Activated CD8-positive, alpha-beta memory T cell treated with anti-CD3 and anti-CD28 coated beads for 24 hours (primary cell): ENCODE data around the gene SYNJ1.
"Not testable (repeated sequence)": the region's sequence is repeated elsewhere in the genome, so short reads cannot be mapped to it uniquely, and the experiment has no call there.

ENCODE experiments used
- DNase-seq: peaks from one replicate; pipeline ENCODE4 v3.0.0-alpha.2; 2020

Gene SYNJ1

DNA sequence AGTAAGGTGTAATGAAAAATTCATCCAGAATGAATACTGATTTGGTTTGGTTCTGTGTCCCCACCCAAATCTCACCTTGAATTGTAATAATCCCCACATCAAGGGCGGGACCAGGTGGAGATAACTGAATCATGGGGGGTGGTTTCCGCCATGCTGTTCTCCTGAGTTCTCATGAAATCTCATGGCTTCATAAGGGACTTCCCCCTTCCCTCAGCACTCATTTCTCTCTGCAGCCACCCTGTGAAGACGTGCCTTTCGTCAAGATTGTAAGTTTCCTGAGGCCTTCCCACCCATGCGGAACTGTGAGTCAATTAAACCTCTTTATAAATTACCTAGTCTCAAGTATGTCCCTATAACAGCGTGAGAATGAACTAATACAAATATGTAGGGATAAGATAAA lies 5.5 kb upstream of the SYNJ1 start:
- DNase-seq, result no peak

DNA sequence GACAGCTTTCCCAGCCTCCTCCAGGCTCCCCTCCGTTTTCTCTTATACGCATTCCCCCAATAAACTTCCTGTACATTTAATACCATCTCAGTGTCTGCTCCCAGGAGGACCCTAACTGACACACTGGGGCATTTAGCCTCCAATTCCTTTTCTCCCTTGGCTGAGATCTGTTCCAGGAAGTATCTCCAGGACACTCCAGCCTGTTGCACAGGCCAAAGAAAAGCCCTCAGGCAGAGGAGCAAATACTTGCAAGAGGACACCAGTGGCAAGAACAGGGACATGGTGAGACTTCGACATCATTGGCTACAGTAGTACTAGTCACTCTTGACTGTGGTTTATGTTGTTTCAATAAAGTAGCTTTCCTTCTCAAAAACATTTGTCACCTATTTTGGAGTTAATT lies 4.7 kb upstream of the SYNJ1 start:
- DNase-seq, result no peak

DNA sequence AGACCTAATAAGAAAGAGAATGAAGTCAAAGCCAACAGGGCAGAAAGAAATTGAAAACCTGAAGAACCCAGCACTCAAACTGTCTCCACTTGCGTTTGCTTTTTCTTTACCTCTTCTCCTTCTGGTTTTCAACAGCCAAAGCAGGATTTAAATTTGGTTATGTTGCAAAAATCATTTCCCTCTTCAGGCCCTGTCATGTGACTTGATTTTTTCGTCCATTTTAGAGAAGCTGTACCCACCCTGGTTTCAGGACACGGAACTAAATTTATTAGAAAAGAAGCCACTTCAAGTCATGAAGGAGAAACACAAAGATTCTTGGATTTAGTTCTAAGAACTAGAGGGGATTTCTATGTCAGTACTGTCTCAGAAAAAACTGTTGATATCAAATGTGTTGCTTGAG lies 1.0 kb upstream of the SYNJ1 start:
- no peak for DNase-seq

- DNase-seq, result no peak
Observed at GRCh38 chr21:32728456-32728839, 635 bp upstream of the SYNJ1 start.

DNA sequence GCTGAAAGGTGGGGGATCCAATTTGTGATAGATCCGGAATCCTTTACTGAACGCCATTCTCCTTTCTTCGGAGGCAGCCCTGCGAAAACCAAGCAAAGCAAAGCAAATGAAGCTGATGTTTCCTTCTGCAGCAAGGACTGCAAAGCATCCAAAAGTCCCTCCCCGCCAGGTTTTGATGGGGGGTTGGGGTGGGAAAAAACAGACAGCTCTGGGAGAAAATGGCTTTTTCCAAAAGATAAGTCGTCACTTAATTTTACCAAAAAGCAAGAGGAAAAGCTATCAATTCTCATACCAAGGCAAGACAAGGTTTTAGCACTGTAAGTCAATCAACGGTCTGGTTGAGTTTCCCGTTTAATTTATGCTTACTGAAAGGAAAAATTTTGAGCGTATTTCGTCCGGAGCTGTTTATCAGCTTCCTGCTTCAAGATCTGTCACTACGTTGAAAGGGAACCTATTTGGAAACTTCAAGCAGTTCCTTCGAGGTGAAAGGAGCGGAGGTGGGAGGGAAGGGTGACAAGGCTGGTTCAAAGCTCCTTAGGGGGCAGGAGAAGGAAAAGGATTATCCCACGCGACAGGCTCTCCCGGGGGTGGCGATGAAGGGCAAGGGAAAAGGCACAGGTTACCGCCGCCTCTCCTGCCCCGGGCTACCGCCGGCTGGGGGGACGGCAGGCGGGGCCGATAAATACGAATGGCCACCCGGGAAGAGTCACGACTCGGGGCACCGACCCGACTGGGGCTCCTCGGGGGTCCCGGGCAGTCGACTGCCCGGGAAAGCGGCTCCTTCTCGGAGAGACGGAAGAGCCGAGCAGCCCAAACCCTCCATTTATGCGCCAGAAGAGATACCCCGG lies 750 bp downstream of the SYNJ1 start:
- DNase-seq, result no peak

DNA sequence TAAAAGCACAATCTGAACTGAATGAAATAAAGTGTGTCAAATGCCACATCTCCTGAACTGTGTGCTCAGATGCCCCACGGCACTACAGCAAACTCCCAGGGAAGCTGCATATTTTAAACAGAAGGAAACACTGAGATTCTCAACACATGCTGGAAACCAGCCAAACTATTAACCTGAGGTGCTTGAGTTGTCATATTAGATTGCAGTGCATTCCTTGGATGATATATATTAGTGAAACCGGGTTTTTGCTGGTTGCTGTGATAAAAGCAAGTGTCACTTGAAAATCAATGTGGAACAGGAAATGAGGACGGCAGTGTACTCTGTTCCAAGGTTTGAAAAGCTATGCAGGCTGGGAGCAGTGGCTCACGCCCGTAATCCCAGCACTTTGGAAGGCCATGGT lies 8.7 kb downstream of the SYNJ1 start:
- no peak for DNase-seq

- DNase-seq, result no peak
Observed at GRCh38 chr21:32717851-32718316, 9.9 kb downstream of the SYNJ1 start.

DNA sequence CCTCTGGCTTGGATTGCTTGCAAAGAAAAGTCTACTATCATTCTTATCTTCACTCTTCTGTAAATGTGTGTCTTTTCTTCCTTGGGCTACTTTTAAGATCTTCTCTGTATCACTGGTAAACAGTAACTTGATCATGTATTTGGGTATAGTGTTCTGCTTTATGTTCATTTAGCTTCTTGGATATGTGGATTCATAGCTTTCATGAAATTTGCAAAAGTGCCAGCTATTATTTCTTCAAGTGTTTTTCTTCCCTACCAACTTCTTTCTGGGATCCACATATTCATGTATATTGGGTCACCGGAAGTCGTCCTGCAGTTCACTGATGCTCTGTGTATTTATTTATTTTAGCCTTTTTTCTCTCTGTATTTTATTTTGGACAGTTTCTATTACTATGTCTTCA lies 11.3 kb downstream of the SYNJ1 start:
- no peak for DNase-seq

DNA sequence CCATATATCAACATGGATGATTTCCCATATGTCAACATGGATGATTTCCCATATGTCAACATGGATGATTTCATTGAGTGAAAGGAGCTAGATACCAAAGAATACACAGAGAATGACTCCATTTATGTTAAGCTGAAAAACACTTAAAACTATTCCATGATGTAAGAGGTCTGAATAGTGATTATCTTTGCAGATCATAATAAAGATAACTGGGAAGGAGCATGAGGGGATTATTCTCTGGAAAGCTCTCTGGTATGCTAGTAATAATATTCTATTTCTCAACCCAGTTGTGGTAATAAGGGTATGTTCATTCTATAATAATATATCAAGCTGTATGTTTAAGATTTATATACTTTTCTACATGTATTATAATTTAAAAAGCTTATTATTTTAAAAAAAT lies 14.1 kb downstream of the SYNJ1 start:
- DNase-seq, result no peak

- DNase-seq, result no peak
Observed at GRCh38 chr21:32712641-32713040, 15.2 kb downstream of the SYNJ1 start.

DNA sequence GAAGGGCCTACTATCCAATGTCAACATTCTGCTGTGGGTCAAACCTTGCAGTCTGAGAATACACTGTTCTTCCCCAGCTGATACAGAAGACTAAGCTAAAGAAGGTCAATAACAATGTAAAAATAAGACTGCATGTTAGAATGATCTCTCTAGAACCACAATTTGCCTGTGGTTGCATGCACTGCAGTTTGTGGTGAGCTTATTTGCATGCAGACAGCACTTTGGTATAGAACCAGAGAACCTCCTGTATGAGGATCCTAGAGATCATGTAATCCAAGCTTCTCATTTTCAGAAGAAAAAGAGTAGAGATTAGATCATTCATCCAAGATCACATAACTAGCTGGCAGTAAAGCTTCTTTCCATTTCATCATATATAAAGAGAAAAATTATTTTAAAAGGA lies 15.8 kb downstream of the SYNJ1 start:
- no peak for DNase-seq

GRCh38 chr21:32710987-32711386 lies 16.8 kb downstream of the SYNJ1 start:
- no peak for DNase-seq

GRCh38 chr21:32710069-32710784 lies 17.6 kb downstream of the SYNJ1 start:
- no peak for DNase-seq

DNA sequence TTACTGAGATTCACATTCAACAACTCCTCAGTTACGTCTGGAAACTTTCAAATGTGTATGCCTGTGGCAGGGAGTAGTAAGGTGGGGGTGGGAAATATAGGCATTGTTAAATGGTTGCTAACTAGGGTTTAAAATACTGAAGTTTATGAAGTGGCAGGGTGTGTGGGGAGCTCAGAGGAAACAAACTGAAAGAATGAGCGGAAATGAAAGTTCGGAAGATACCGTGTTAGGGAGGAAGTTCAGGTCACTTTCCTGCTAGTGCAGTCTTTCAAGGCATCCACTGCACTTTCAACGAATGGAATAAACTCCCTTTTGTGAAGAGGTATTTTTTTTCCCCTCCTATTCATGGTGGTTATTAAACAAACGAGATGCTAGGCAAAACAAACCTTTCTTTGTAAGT lies 19.7 kb downstream of the SYNJ1 start:
- DNase-seq, result no peak

GRCh38 chr21:32705901-32706300 lies 21.9 kb downstream of the SYNJ1 start:
- no peak for DNase-seq

DNA sequence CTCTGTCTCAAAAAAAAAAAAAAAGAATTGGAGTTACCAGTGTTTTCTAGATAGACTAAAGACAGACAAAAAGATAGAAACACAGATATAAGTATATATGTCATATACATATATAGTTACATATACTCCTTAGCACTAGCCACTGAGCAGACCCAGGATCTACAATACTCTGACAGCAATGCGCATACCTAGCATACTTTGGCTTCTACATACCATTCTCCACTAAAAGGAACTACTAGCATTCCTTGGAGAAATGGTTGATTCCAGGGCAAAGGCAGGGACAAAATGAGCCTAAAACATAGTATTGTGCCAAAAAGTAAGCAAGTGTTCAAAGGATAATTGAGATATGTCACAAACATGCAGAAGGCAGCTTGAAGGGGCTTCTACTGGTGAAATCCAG lies 22.7 kb downstream of the SYNJ1 start:
- no peak for DNase-seq

GRCh38 chr21:32702702-32703101 lies 25.1 kb downstream of the SYNJ1 start:
- DNase-seq, result no peak

GRCh38 chr21:32698971-32699693 lies 28.7 kb downstream of the SYNJ1 start:
- DNase-seq, result no peak

DNA sequence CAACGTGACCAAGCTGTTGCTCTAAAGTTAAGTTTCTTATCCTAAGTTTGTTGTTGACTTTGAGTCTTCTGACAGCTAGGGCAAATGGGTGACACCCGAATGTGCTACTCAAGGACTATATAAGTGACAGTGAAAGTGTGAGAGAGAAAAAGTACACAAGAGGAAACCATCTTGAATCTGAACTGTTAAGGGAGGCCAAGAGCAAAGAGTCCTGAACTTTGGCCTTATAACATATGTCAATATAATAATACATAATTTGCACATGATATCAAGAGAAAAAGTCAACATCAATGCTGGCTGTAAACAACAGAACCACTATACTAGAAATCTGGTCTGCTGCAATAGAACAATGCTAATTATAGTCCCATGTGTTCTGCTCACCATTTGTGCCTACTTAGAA lies 29.5 kb downstream of the SYNJ1 start:
- DNase-seq, result no peak

- not testable (repeated sequence) for DNase-seq
Observed at GRCh38 chr21:32695482-32695881, 32.3 kb downstream of the SYNJ1 start.

DNA sequence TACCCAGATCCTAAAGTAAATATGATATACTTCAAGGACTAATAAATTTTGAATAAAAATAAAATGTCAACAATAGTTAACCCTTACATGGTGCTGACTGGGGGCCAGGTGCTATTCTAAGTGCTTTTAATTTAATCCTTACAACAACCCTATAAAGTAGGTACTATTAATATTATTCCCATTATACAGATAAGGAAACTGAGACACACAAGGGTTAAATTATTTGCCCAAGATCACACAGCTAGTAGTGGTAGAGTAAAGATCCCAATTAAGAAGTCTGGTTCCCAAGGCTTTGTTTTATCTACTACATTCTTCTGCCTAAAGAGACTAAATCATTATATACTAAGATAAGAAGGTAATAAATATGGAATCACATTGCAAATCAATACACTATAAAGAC lies 34.2 kb downstream of the SYNJ1 start:
- DNase-seq, result no peak

DNA sequence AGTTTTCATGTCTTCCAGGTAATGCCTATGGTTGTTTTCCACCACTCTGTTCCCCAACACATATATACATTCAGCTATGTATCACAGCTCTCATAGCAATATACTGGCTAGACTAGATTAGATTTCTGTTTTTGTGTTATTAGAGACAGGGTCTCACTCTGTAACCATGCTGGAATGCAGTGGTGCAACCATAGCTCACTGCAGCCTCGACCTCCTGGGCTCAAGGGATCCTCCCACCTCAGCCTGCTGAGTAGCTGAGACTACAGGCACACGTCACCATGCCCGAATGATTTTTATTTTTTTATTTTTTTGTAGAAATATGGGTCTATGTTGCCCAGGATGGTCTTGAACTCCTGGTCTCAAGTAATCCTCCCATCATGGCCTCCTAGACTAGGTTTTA lies 37.7 kb downstream of the SYNJ1 start:
- DNase-seq, result no peak

GRCh38 chr21:32687643-32688345 lies 40.0 kb downstream of the SYNJ1 start:
- no peak for DNase-seq
